ENCODE measurements around the gene CADPS2. TPM values are rescaled to one million over a fixed set of nuclear protein-coding genes. Genes with fewer than 3 reads are reported as not detected.

Gene CADPS2
- total and polyA plus RNA-seq, 2 of the 8 experiments (the other 6 are each of a cell fraction or from before 2014, with no cell fraction given), result 8.9 to 22.3 TPM

DNA sequence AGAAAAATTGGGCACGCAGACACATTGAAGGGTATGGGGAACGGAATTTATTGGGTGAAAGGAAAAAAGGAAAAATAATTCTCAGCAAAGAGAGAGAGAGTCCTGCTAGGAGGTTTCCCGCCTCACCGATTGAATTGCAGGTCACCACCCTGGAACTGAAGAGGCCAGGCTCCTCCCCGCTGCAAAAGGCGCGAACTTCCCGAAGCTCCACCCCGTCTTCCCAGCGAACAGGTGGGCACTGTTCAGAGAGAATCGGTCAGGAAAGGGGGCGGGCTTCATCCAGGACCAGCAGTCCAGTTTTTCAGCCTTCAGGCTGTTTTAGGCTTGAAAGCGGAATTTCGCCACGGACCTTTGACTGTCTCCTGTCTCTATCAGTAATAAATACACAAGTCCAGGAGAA is 27.3 kb upstream of the CADPS2 start:
- no peak overlapping the region for H2BK120ac ChIP-seq (replicated peaks; ENCODE audit: low read depth, low read length)
- H3K36me3 ChIP-seq (ENCODE audit: control insufficient read depth in 2 of 4, insufficient read depth in 4 of 4, low read length in 3 of 4), result no peaks in the 10 kb centered on the region
- FAIRE-seq (no peak), DNase-seq (ENCODE audit: low read depth in 1 of 2, low spot score in 2 of 2) (no peak)
- no peak overlapping the region for H3K18ac ChIP-seq (ENCODE audit: extremely low read depth, low read length)
- H3K4me2 ChIP-seq (ENCODE audit: insufficient read depth in 1 of 2, low read depth in 2 of 2, low read length in 2 of 2), result no peak overlapping the region
- H3K27me3 ChIP-seq (replicated peaks in 1 of 4; ENCODE audit: control insufficient read depth in 3 of 4, extremely low read depth in 1 of 4, insufficient read depth in 3 of 4, low read length in 3 of 4), result no peaks in the 10 kb centered on the region
- H2BK12ac ChIP-seq (ENCODE audit: low read depth, low read length), result no peak overlapping the region
- H3K4me1 ChIP-seq (replicated peaks in 1 of 4; ENCODE audit: control insufficient read depth in 3 of 4, insufficient read depth in 4 of 4, low read length in 3 of 4), result peaks cover 0 to 2% (median 0%) of the 10 kb centered on the region in 4 experiments; a peak in 1 of 7 replicates
- no peak overlapping the region for H3K56ac ChIP-seq (replicated peaks; ENCODE audit: insufficient read length, low read depth, low read length)
- no peaks in the 10 kb centered on the region for H3K79me1 ChIP-seq (ENCODE audit: low read depth, low read length)
- no peak overlapping the region for H3K9ac ChIP-seq (replicated peaks in 1 of 4; ENCODE audit: extremely low read depth in 1 of 4, low read depth in 3 of 4, low read length in 3 of 4)
- H3K23me2 ChIP-seq (ENCODE audit: low read depth, low read length), result no peaks in the 10 kb centered on the region
- no peak overlapping the region for H4K8ac ChIP-seq (ENCODE audit: extremely low read depth, insufficient read depth, low read length)
- H2BK20ac ChIP-seq (ENCODE audit: low read length), result no peak overlapping the region
- H2AFZ ChIP-seq (ENCODE audit: low read length), result peak overlapping the region; percentile 84
- 82% methylated on average over 15 of the region's 15 CpGs; no CpG with 5 or more reads in 1 of the 2 experiments for WGBS, 2 experiments (ENCODE audit: extremely low coverage in 1 of 2, insufficient coverage in 1 of 2, insufficient read length in 1 of 2, insufficient replicate concordance in 2 of 2, low coverage in 1 of 2, low lambda C conversion rate in 2 of 2, missing lambda C conversion rate in 1 of 2)
- H3K14ac ChIP-seq (ENCODE audit: insufficient read length), result no peak overlapping the region
- H4K20me1 ChIP-seq (replicated peaks in 1 of 2; ENCODE audit: control insufficient read depth in 1 of 2, insufficient read depth in 2 of 2, low read length in 2 of 2), result no peaks in the 10 kb centered on the region
- H2BK5ac ChIP-seq (ENCODE audit: low read depth, low read length), result no peak overlapping the region
- H3K79me2 ChIP-seq (ENCODE audit: control insufficient read depth in 1 of 2, insufficient read depth in 2 of 2, low read length in 2 of 2), result no peaks in the 10 kb centered on the region
- no peak overlapping the region for H4K91ac ChIP-seq (replicated peaks; ENCODE audit: insufficient read length, low read length)
- no peak overlapping the region for H3K4me3 ChIP-seq (ENCODE audit: extremely low read depth in 1 of 4, insufficient read depth in 2 of 4, low read depth in 3 of 4, low read length in 4 of 4)
- no peak overlapping the region for H3K23ac ChIP-seq (ENCODE audit: insufficient read length)
- no peak overlapping the region for H3K4ac ChIP-seq (replicated peaks; ENCODE audit: insufficient read length, low read depth, low read length)
- no peaks in the 10 kb centered on the region for H3K9me3 ChIP-seq (ENCODE audit: insufficient read depth in 2 of 2, low read depth in 1 of 2, low read length in 1 of 2)
- no peak overlapping the region for H4K5ac ChIP-seq (ENCODE audit: insufficient read length, low read depth, low read length)
- TF ChIP-seq SIRT6 (IDR thresholded peaks at IDR 0.05; ENCODE audit: low read length), result no peak
- TF ChIP-seq E2F6 (IDR thresholded peaks at IDR 0.05), result peak; percentile 50; the same call in 1 of the 2 replicates
- no peak overlapping the region for H2AK5ac ChIP-seq (ENCODE audit: low read depth, low read length)
- no peak overlapping the region for H2BK15ac ChIP-seq (ENCODE audit: low read length)
- CTCF ChIA-PET (ENCODE audit: partially characterized antibody), result interaction anchor here (0.7 kb wide), 1 partner anchor 78 kb away, joined by 3 read pairs; no protein-coding TSS in a partner anchor
- H3K27ac ChIP-seq (ENCODE audit: low read depth, low read length), result no peak overlapping the region
- POLR2A ChIA-PET (ENCODE audit: partially characterized antibody), result no interaction called here

All from H1 (cell line).